Measurements from ENCODE around the gene USO1. TPM values are rescaled to one million over a fixed set of nuclear protein-coding genes. Genes with fewer than 3 reads are reported as not detected.

USO1 gene
- total RNA-seq, 1 experiment from 2014 or later: 110 TPM

GRCh38 chr4:75823812-75824211 is 99.4 kb downstream of the USO1 start:
- 0 out of 7 replicates have a peak overlapping the region, but pooled peaks of 1 of the 3 experiments have one; percentile 14 for H3K27ac Mint-ChIP-seq
- Histone ChIP-seq H3T11ph (ENCODE audit: low read length) (no peak overlapping the region), H4K5ac (ENCODE audit: insufficient read length, low read depth, low read length) (no peak overlapping the region), H3K56ac (ENCODE audit: insufficient read length, low read depth, low read length) (no peak overlapping the region), H3K4me2 (ENCODE audit: insufficient read depth, insufficient read length, low read length) (no peak overlapping the region), H2BK12ac (ENCODE audit: insufficient read length, low read depth, low read length) (no peak overlapping the region), H3K14ac (ENCODE audit: insufficient read depth, low read length) (no peak overlapping the region), H4K91ac (ENCODE audit: insufficient read length, low read depth, low read length) (no peak overlapping the region), H3K9me3 (ENCODE audit: control insufficient read depth, low read depth, low read length) (no peaks in the 10 kb centered on the region), H3K79me2 (ENCODE audit: insufficient read depth, low read length) (no peaks in the 10 kb centered on the region), H3K23ac (ENCODE audit: insufficient read length, low read depth, low read length) (no peak overlapping the region), H3K23me2 (ENCODE audit: insufficient read length, low read depth, low read length, poor library complexity, severe bottlenecking) (no peaks in the 10 kb centered on the region), H2BK120ac (ENCODE audit: low read depth, low read length, poor library complexity, severe bottlenecking) (no peak overlapping the region), H3K79me1 (ENCODE audit: insufficient read depth, low read depth, low read length, poor library complexity, severe bottlenecking) (no peaks in the 10 kb centered on the region), H2BK15ac (ENCODE audit: low read depth, low read length) (no peak overlapping the region), H2AFZ (ENCODE audit: low read length) (no peak overlapping the region), H3K18ac (ENCODE audit: insufficient read length, low read depth, low read length) (no peak overlapping the region), H2BK20ac (ENCODE audit: low read depth, low read length, poor library complexity, severe bottlenecking) (no peak overlapping the region), H3K27ac (ENCODE audit: insufficient read length, low read depth, low read length) (no peak overlapping the region), H4K8ac (replicated peaks; ENCODE audit: insufficient read length, low read depth, low read length) (no peak overlapping the region), H3K27me3 (ENCODE audit: insufficient read depth, low read length) (no peaks in the 10 kb centered on the region), H4K20me1 (ENCODE audit: control insufficient read depth, insufficient read depth, insufficient read length) (no peaks in the 10 kb centered on the region), H2AK5ac (ENCODE audit: insufficient read length, low read length) (no peak overlapping the region), H3K4ac (ENCODE audit: low read depth, low read length) (no peak overlapping the region), H2BK5ac (ENCODE audit: insufficient read length, low read length) (no peak overlapping the region), H3K9ac (ENCODE audit: extremely low read depth, insufficient read length, low read length) (no peak overlapping the region), H3K4me1 (ENCODE audit: insufficient read depth, low read length) (no peaks in the 10 kb centered on the region)
- H3K27me3 Mint-ChIP-seq (ENCODE audit: low read depth): no peaks in the 10 kb centered on the region
- no peak for TF ChIP-seq CTCF (conservative IDR thresholded peaks at IDR 0.05)
- H3K9me3 Mint-ChIP-seq: no peaks in the 10 kb centered on the region
- peaks cover 0 to 4% of the 10 kb centered on the region in 2 experiments; a peak in 1 of 4 replicates for H3K4me1 Mint-ChIP-seq
- WGBS (ENCODE audit: extremely low coverage, insufficient read length, low lambda C conversion rate): no CpG with 5 or more reads among the region's 2 CpGs
- no peak for DNase-seq
- no peaks in the 10 kb centered on the region for H3K36me3 Mint-ChIP-seq (ENCODE audit: insufficient read depth in 1 of 3, low read depth in 3 of 3)
- H3K4me3 Mint-ChIP-seq: no peak overlapping the region

Measured in H9 (cell line).